Measurements from ENCODE around the gene CHD2.

CHD2 gene

DNA sequence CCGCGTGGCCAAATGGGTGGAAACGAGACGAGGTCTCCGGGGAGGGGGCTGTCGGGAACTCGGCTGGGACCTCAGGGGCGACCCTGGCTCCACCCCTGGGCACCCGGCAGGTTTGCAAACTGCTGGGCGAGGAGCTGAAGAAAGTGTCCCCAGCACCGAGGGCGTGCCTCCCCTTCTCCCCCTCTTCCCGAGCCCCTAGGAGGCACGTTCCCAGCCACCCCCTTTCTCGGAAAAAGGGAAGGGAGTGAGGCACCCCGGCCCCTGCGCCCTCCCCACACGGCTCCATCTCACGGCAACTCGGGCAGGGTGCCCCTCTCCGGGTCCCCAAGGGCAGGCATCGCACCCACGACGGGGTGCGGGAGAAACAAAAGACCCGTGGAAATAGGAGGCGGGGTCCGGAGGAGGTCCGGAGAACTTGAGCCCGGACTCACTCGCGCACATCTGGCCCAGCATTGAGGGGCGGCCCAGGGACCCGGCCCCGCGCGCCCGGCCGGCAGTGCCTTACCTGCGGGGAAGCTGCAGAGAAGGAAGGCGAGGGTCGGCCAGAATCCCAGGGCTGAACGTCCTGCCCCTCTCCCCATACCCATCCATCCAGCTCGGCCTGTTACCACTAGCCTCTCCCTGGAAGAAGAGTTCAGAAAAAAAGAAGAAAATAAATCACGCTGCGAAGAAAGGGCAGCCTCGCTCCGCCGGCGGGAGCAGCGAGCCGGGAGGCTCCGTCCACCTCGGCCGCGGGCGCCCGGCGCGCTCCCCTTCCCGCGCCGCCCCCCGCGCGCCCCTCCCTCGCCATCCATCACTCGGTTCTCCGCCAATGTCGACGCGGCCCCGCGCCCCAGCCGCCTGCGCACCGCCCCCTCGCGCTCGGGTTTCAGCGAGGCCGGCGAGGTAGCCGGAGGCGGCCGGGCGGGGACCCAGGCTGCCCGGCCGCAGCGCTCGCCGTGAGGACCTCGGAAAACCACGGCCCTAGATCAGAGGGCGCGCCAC, 172.6 kb downstream of the CHD2 start:
- no peak for DNase-seq

DNA sequence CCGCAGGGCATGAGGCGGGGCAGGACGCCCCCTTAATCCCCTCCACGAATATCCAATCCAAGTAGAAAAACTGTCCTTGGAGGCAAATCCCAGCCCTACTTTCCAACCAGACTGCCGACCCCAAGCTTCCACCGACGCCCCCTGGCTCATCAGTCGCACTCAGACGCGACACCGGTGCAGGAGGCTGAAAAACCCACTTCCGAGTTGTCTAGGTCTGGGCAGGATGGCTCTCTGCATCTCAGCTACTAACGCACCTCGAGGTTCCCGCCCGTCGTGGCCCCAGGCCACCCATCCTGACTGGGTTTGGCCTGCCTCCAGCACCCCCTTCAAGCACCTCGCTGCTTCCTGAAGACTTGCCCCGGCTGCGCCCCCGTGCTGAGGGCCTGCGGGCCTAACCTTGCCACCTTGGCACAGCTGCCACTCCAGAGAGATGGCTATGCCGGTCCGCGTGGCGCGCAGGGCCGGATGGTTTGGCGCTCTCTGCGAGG, 173.4 kb downstream of the CHD2 start:
- DNase-seq = no peak

DNA sequence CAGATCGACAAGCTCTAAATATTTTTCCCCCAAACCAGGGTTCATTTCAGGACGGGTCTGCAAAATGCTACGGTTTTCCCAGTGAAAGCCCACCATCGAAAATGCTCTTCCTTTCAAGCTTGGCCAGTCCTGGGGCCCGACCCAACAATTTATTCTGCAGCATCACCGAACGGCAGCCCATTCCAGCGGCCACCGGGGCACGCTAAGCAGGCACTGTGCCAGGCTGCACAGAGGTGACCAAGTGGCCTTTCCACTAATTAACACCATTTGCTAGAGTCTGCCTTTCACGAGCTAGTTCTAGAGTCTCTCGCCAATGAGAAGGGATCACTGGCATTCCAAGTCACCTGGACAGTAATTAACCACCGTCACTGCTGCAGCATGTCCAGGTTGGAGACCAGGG, 174.5 kb downstream of the CHD2 start:
- DNase-seq = no peak

DNA sequence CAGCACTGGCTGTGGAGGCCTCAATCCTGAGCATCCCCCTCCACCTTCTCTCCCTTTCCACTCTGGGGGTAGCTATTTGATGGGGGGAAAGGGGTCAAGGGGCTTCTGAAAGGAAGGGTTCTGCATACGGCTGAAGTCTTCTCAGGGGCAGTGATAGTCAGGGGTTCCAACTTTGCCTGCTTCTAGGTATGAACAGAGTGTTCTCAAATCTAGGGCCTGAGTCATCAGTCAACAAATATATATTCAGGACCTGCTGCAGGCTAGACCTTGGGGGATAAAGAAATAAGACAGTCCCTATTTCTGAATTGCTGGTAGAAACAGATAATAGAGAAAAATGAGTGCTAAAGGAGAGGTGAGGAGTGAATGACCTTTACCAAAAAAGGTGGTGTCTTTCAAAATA, 176.1 kb downstream of the CHD2 start:
- DNase-seq = no peak

DNA sequence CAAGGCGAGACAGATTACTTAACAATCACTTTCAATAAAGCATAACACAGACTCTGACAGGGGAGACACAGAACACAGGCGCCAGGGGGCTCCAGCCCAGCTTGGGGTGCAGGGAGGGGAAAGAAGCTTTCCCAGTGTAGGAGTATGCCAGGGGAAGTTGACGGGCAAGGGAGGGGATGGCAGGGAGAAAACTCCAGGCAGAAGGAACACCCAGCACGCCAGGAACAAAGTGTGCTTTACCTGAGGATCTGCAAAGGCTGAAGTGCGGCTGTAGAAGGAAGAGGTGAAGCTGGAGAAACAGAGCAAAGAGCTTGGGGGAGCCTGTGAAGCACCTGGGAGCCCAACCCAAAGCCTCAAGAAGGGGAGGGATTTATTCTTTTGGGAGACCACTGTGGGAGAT, 176.8 kb downstream of the CHD2 start:
- DNase-seq = no peak
